Ishikawa (cell line): Measurements from ENCODE around the gene ABCC8.

Source experiments
- CEBPB ChIP-seq: IDR thresholded peaks from 2 replicates; pipeline ENCODE4 v1.6.1; 2012
- CREB1 ChIP-seq: IDR thresholded peaks from 2 replicates; pipeline ENCODE4 v1.6.1; 2012; ENCODE audit warnings: low read depth
- EGR1 ChIP-seq: IDR thresholded peaks from 2 replicates; pipeline ENCODE4 v1.6.1; 2012
- EP300 ChIP-seq: IDR thresholded peaks from 2 replicates; pipeline ENCODE4 v1.6.1; 2012; ENCODE audit warnings: borderline replicate concordance
- FOXM1 ChIP-seq: IDR thresholded peaks from 2 replicates; pipeline ENCODE4 v1.6.1; 2012; ENCODE audit warnings: low read depth, borderline replicate concordance
- MAX ChIP-seq: IDR thresholded peaks from 2 replicates; pipeline ENCODE4 v1.6.1; 2012
- NFIC ChIP-seq: IDR thresholded peaks from 2 replicates; pipeline ENCODE4 v1.6.1; 2012
- RAD21 ChIP-seq: IDR thresholded peaks from 2 replicates; pipeline ENCODE4 v1.6.1; 2012; ENCODE audit warnings: low read depth
- TAF1 ChIP-seq: IDR thresholded peaks from 2 replicates; pipeline ENCODE4 v1.6.1; 2012; ENCODE audit warnings: low read depth, mild to moderate bottlenecking
- TCF12 ChIP-seq: IDR thresholded peaks from 2 replicates; pipeline ENCODE4 v1.6.1; 2012; ENCODE audit warnings: low read depth
- TEAD4 ChIP-seq: IDR thresholded peaks from 2 replicates; pipeline ENCODE4 v1.6.1; 2012
- YY1 ChIP-seq: IDR thresholded peaks from 2 replicates; pipeline ENCODE4 v1.6.1; 2012; ENCODE audit warnings: low read depth
- ZBTB7A ChIP-seq: IDR thresholded peaks from 2 replicates; pipeline ENCODE4 v1.6.1; 2012; ENCODE audit warnings: low read depth
- TF ChIP-seq, protein P1 (sequence below): IDR thresholded peaks from 2 replicates; pipeline ENCODE4 v1.6.1; 2012
- TF ChIP-seq, protein P2 (sequence below): IDR thresholded peaks from 2 replicates; pipeline ENCODE4 v1.6.1; 2012; ENCODE audit warnings: low read depth, mild to moderate bottlenecking

Gene ABCC8

DNA sequence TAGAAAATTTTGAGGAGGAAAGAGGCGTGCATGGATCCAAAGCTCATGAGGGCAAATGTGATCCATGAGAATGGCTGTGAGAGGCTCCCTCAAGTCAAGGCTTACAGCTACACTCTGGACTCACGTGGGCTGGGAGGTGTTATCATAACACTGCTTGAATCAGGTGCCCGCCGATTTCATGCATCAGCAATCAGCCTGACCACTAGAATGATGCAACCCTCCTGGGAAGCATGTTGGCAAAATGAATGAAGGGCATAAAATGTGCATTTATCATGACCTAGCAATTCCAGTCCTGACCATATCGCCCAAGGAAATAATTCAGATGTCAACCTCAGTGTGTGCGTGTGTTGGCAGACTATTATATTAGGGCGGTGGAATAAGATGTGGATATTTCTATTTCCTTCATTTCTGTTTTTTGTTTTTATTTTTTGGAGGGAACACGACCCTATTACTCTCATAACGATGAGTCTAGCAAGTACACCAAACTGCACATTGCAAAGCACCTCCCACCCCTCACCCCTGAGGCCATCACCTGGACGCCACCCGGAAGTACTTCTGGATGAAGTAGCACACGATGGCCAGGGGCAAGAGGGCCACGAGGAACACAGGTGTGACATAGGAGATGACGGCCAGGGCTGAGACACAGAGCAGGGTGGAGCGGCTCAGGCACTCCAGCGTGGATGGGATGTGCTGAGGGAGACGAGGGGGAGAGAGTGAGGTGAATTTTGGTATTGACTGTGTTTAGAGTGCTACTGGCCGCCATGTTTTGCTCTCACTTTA is 72.5 kb downstream of the ABCC8 start:
- TF ChIP-seq TCF12 (no peak), ZBTB7A (no peak), TEAD4 (no peak), EP300 (no peak), CEBPB (peak; percentile 60; the same call in 1 of the 2 replicates), EGR1 (no peak), MAX (peak; percentile 57), FOXM1 (no peak), CREB1 (no peak), NFIC (no peak), TAF1 (no peak)
- TF ChIP-seq, protein P1, sequence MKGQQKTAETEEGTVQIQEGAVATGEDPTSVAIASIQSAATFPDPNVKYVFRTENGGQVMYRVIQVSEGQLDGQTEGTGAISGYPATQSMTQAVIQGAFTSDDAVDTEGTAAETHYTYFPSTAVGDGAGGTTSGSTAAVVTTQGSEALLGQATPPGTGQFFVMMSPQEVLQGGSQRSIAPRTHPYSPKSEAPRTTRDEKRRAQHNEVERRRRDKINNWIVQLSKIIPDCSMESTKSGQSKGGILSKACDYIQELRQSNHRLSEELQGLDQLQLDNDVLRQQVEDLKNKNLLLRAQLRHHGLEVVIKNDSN: no peak
- TF ChIP-seq, protein P2, sequence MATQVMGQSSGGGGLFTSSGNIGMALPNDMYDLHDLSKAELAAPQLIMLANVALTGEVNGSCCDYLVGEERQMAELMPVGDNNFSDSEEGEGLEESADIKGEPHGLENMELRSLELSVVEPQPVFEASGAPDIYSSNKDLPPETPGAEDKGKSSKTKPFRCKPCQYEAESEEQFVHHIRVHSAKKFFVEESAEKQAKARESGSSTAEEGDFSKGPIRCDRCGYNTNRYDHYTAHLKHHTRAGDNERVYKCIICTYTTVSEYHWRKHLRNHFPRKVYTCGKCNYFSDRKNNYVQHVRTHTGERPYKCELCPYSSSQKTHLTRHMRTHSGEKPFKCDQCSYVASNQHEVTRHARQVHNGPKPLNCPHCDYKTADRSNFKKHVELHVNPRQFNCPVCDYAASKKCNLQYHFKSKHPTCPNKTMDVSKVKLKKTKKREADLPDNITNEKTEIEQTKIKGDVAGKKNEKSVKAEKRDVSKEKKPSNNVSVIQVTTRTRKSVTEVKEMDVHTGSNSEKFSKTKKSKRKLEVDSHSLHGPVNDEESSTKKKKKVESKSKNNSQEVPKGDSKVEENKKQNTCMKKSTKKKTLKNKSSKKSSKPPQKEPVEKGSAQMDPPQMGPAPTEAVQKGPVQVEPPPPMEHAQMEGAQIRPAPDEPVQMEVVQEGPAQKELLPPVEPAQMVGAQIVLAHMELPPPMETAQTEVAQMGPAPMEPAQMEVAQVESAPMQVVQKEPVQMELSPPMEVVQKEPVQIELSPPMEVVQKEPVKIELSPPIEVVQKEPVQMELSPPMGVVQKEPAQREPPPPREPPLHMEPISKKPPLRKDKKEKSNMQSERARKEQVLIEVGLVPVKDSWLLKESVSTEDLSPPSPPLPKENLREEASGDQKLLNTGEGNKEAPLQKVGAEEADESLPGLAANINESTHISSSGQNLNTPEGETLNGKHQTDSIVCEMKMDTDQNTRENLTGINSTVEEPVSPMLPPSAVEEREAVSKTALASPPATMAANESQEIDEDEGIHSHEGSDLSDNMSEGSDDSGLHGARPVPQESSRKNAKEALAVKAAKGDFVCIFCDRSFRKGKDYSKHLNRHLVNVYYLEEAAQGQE: no peak

DNA sequence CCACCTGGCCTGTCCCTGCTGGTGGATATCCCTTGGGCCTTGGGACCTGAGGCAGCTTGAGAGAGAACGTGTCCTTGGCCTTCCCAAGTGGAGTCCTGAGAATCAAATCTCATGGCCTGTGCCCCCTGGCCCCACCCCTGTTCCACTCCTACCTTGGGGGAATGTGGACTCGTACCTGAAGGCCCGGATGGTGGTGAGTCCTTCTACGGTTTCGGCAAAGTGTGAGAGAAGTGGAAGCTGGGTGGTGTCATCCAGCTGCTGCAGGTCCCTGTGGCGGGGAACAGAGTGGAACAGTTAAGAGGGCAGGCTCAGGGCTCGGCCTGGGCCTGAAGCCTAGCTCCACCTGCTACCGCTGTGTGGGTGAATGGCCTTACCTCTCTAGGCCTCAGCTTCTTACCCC is 74.2 kb downstream of the ABCC8 start:
- TF ChIP-seq MAX (no peak), YY1 (no peak), EP300 (no peak), TAF1 (no peak), TCF12 (no peak), NFIC (no peak), TEAD4 (no peak), FOXM1 (no peak), CREB1 (no peak), EGR1 (no peak), RAD21 (no peak), ZBTB7A (no peak)
- TF ChIP-seq, protein P2: no peak
- TF ChIP-seq, protein P1: no peak

DNA sequence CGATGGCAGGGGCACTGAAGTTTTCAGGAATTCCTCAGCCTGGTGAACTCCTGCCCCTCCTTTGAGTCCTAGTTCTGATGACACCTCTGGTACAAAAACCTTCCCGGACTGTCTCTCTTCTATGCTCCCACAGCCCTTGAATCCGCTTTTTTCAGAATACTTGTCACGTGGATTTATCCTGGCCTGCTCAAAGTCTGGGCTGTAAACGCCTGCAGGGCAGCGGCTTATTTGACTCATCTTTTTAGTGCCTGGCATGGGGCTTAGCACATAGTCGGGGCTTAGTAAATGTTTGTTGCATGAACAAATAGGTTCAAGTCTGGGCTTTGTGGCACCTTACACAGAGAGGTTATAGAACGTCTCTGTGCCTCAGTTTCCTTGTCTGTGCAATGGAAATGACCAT is 74.8 kb downstream of the ABCC8 start:
- TF ChIP-seq CEBPB: no peak
- no peak for TF ChIP-seq YY1

DNA sequence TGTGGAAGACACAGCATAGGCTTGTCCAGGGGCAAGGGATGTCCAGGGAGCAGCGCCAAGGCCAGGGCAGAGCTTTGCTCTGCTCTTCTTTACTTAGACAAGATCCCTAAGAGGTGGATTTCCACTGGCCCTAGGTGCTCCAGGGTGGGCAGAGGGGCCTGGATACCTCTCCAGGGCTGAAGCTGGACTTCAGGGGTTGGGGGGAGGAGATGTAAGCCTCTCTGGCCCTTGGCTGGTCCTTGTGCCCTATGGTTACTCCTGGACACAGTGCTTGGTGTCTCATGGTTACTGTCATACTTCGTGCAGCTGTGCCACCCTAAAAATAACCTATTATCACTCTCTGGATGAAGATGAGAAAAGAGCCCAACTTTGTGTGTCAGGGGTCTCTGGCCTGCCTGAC is 75.3 kb downstream of the ABCC8 start:
- no peak for TF ChIP-seq YY1
- no peak for TF ChIP-seq ZBTB7A
- TF ChIP-seq EP300: no peak
- TF ChIP-seq MAX: no peak
- no peak for TF ChIP-seq FOXM1
- no peak for TF ChIP-seq NFIC
- TF ChIP-seq RAD21: no peak

DNA sequence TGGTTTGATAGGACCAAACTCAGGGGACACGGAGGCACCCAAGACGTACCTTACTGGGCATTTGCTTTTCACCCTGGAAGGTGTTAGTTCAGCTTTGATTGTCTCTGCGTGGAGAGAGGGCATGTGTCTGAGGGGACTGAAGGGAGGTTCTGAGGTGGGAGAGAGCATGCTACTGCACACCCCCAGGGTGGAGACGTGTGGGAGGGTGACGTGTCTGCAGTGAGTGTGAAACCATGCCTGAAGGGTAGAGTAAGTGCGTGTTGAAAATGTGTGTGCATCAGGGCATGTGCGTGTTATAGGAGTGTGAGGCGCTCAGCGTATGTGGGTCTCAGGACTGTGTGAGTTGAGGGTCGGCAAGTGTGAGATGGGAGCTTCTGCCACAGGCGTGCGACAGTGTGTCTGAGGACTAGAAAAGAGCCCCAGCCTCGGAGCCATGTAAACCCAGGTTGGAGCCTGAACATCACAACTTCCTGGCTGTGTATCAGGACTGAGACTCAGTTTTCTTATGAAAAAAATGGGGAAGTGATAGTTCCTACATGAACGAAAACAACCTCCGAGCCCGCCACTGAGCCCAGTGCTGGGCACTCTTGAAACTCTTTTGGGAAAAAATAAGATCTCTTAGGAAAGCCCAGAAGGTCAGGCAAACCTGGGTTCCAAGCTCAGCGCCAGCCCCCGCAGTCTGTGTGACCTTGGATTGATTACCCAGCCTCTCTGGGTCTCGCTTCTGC is 76.4 kb downstream of the ABCC8 start:
- TF ChIP-seq CEBPB: no peak
- TF ChIP-seq TCF12: no peak
- TF ChIP-seq TAF1: no peak
- no peak for TF ChIP-seq ZBTB7A
- no peak for TF ChIP-seq MAX
- no peak for TF ChIP-seq FOXM1
- TF ChIP-seq EGR1: no peak
- TF ChIP-seq TEAD4: no peak
- TF ChIP-seq NFIC: no peak
- TF ChIP-seq, protein P1: no peak
- TF ChIP-seq CREB1: no peak
- TF ChIP-seq EP300: no peak
- no peak for TF ChIP-seq YY1
- no peak for TF ChIP-seq RAD21
- TF ChIP-seq, protein P2: no peak
